GM19025 (cell line): ENCODE measurements around the gene RDH16.
A peak's percentile ranks its signal among the peaks of the same experiment; 100 is the strongest.

Source experiments
- ATAC-seq: cut with Tn5 transposase; IDR thresholded peaks from one replicate; pipeline ENCODE4 v1.9.1; 2021; ENCODE audit warnings: mild to moderate bottlenecking, low read depth, moderate library complexity; ENCODE audit not compliant: unreplicated experiment

RDH16 gene

GRCh38 chr12:56957229-56958052 is at the start of gene RDH16:
Gene RDH16 (minus strand): TSS chr12:56957608. CDS start chr12:56957462, 146 bp downstream.
- no peak for ATAC-seq

GRCh38 chr12:57006809-57007475 is 49.5 kb upstream of the RDH16 start:
- ATAC-seq, result no peak

- peak; percentile 84 for ATAC-seq
Observed at GRCh38 chr12:57005980-57006808, 48.8 kb upstream of the RDH16 start, which contains the start of gene ZBTB39. Gene ZBTB39 (minus strand): TSS chr12:57006546. CDS start chr12:57004917, 1,629 bp downstream.

GRCh38 chr12:57004651-57005050 is 47.2 kb upstream of the RDH16 start:
- ATAC-seq, result no peak

- ATAC-seq, result no peak
Observed at GRCh38 chr12:57003395-57003794, 46.0 kb upstream of the RDH16 start.

- no peak for ATAC-seq
Observed at GRCh38 chr12:57001448-57001906, 44.1 kb upstream of the RDH16 start.

- ATAC-seq, result no peak
Observed at GRCh38 chr12:57000393-57000792, 43.0 kb upstream of the RDH16 start.

GRCh38 chr12:56999456-56999855 is 42.0 kb upstream of the RDH16 start:
- ATAC-seq, result no peak

- ATAC-seq, result peak; percentile 78
Observed at GRCh38 chr12:56998981-56999380, 41.6 kb upstream of the RDH16 start.

- ATAC-seq, result no peak
Observed at GRCh38 chr12:56998316-56998715, 40.9 kb upstream of the RDH16 start.

- no peak for ATAC-seq
Observed at GRCh38 chr12:56996793-56997545, 39.6 kb upstream of the RDH16 start.

- ATAC-seq, result no peak
Observed at GRCh38 chr12:56995930-56996496, 38.6 kb upstream of the RDH16 start.

- ATAC-seq, result no peak
Observed at GRCh38 chr12:56995201-56995929, 38.0 kb upstream of the RDH16 start.

- no peak for ATAC-seq
Observed at GRCh38 chr12:56994231-56994746, 36.9 kb upstream of the RDH16 start.

GRCh38 chr12:56993346-56993745 is 35.9 kb upstream of the RDH16 start:
- no peak for ATAC-seq

- no peak for ATAC-seq
Observed at GRCh38 chr12:56991319-56992246, 34.2 kb upstream of the RDH16 start.

- no peak for ATAC-seq
Observed at GRCh38 chr12:56990648-56991318, 33.4 kb upstream of the RDH16 start.
